ENCODE results near the gene TMEM116. TPM values are rescaled to one million over a fixed set of nuclear protein-coding genes. Genes with fewer than 3 reads are reported as not detected.
A peak's percentile ranks its signal among the peaks of the same experiment; 100 is the strongest.
"Not testable (repeated sequence)": the region's sequence is repeated elsewhere in the genome, so short reads cannot be mapped to it uniquely, and the experiment has no call there.

TMEM116 gene
- total RNA-seq, 2 donors from 2014 or later = 13.5 to 13.9 TPM

GRCh38 chr12:112015938-112016337, 3.0 kb upstream of the TMEM116 start:
- Histone ChIP-seq H3K4me3 (no peak overlapping the region), H3K27ac (no peak overlapping the region), H3K9me3 (no peaks in the 10 kb centered on the region), H3K36me3 (no peaks in the 10 kb centered on the region), H3K27me3 (replicated peaks; ENCODE audit: insufficient read depth) (no peaks in the 10 kb centered on the region), H3K4me1 (ENCODE audit: control insufficient read depth in 1 of 2, low read depth in 2 of 2) (peaks cover 15 to 32% of the 10 kb centered on the region in 2 donors)
- TF ChIP-seq CTCF (IDR thresholded peaks at IDR 0.05) = no peak
- DNase-seq (ENCODE audit: low spot score) (no peak), ATAC-seq (ENCODE audit: insufficient number of reproducible peaks, low FRiP score, low read depth) (no peak)

GRCh38 chr12:112013601-112014402, 837 bp upstream of the TMEM116 start:
- peak overlapping the region; percentile 70 to 92 for H3K27ac ChIP-seq
- TF ChIP-seq CTCF (IDR thresholded peaks at IDR 0.05) = no peak
- H3K4me1 ChIP-seq (ENCODE audit: control insufficient read depth in 1 of 2, low read depth in 2 of 2) = peaks cover 15 to 38% of the 10 kb centered on the region in 2 donors
- H3K9me3 ChIP-seq = no peaks in the 10 kb centered on the region
- peak overlapping the region; percentile 81 for H3K4me3 ChIP-seq
- no peak for DNase-seq (ENCODE audit: low spot score)
- no peaks in the 10 kb centered on the region for H3K27me3 ChIP-seq (replicated peaks; ENCODE audit: insufficient read depth)
- H3K36me3 ChIP-seq = no peaks in the 10 kb centered on the region
- no peak for ATAC-seq (ENCODE audit: insufficient number of reproducible peaks, low FRiP score, low read depth)

- H3K4me3 ChIP-seq = peak overlapping the region; percentile 81
- H3K36me3 ChIP-seq = no peaks in the 10 kb centered on the region
- H3K4me1 ChIP-seq (ENCODE audit: control insufficient read depth in 1 of 2, low read depth in 2 of 2) = peaks cover 15 to 42% of the 10 kb centered on the region in 2 donors
- ATAC-seq (ENCODE audit: insufficient number of reproducible peaks, low FRiP score, low read depth) (no peak), DNase-seq (ENCODE audit: low spot score) (no peak)
- no peaks in the 10 kb centered on the region for H3K27me3 ChIP-seq (replicated peaks; ENCODE audit: insufficient read depth)
- no peak for TF ChIP-seq CTCF (IDR thresholded peaks at IDR 0.05)
- H3K27ac ChIP-seq = peak overlapping the region; percentile 93 to 100
- no peaks in the 10 kb centered on the region for H3K9me3 ChIP-seq
Measured at GRCh38 chr12:112011685-112012084, 1.3 kb downstream of the TMEM116 start.

- no peaks in the 10 kb centered on the region for H3K9me3 ChIP-seq
- no peak overlapping the region for H3K27ac ChIP-seq
- no peaks in the 10 kb centered on the region for H3K36me3 ChIP-seq
- TF ChIP-seq CTCF (IDR thresholded peaks at IDR 0.05) = no peak
- no peak for DNase-seq (ENCODE audit: low spot score)
- H3K4me3 ChIP-seq = no peak overlapping the region
- peaks cover 15 to 47% of the 10 kb centered on the region in 2 donors for H3K4me1 ChIP-seq (ENCODE audit: control insufficient read depth in 1 of 2, low read depth in 2 of 2)
- ATAC-seq (ENCODE audit: insufficient number of reproducible peaks, low FRiP score, low read depth) = no peak
- no peaks in the 10 kb centered on the region for H3K27me3 ChIP-seq (replicated peaks; ENCODE audit: insufficient read depth)
Measured at GRCh38 chr12:112010415-112011344, 2.3 kb downstream of the TMEM116 start.

GRCh38 chr12:112009596-112009995, 3.4 kb downstream of the TMEM116 start:
- H3K9me3 ChIP-seq; H3K4me3 ChIP-seq; H3K27ac ChIP-seq; H3K27me3 ChIP-seq (replicated peaks; ENCODE audit: insufficient read depth); ATAC-seq (ENCODE audit: insufficient number of reproducible peaks, low FRiP score, low read depth); DNase-seq (ENCODE audit: low spot score); H3K36me3 ChIP-seq: not testable (repeated sequence)
- H3K4me1 ChIP-seq (ENCODE audit: control insufficient read depth in 1 of 2, low read depth in 2 of 2) = peaks cover 11 to 36% of the 10 kb centered on the region in 2 donors
